Sigmoid colon (tissue), 7 donors: ENCODE results near the gene ATXN1. TPM values are rescaled to one million over a fixed set of nuclear protein-coding genes. Genes with fewer than 3 reads are reported as not detected.

Experiments
- DNase-seq: peaks from one replicate; pipeline ENCODE4 v3.0.0-alpha.2; 2019
- H3K27ac ChIP-seq, 4 donors: fragments of 200-600 bp; sonication (generic); one replicate each; pipeline ENCODE4 v1.5.1; 2016 to 2019; ENCODE audit warnings: mild to moderate bottlenecking in 1 of 4
- H3K27me3 ChIP-seq, 3 donors: fragments of 200-600 bp; sonication (generic); one replicate each; pipeline ENCODE4 v1.5.1; 2019; ENCODE audit warnings: mild to moderate bottlenecking in 1 of 3
- H3K36me3 ChIP-seq, 4 donors: fragments of 200-600 bp; sonication (generic); one replicate each; pipeline ENCODE4 v1.5.1; 2016 to 2019
- H3K4me1 ChIP-seq, 4 donors: fragments of 200-600 bp; sonication (generic); one replicate each; pipeline ENCODE4 v1.5.1; 2017 to 2019
- H3K4me3 ChIP-seq, 4 donors: fragments of 200-600 bp; sonication (generic); one replicate each; pipeline ENCODE4 v1.5.1; 2017 to 2019; ENCODE audit warnings: mild to moderate bottlenecking in 2 of 4, moderate library complexity in 1 of 4
- H3K9me3 ChIP-seq, 4 donors: fragments of 200-600 bp in 3 of 4; sonication (generic) in 3 of 4; one replicate each; pipeline versions ENCODE4 v1.5.1 to v1.6.1; 2013 to 2019
- CTCF ChIP-seq, 4 experiments: fragments of 450-650 bp in 3 of 4; fragments of 200-600 bp in 1 of 4; IDR thresholded peaks; one replicate each; pipeline ENCODE4 v1.5.1; 2016 to 2019; ENCODE audit warnings: antibody characterized with exemption in 4 of 4, mild to moderate bottlenecking in 3 of 4, moderate library complexity in 2 of 4
- EP300 ChIP-seq, 4 donors: sonication (generic); formaldehyde crosslinking; IDR thresholded peaks; one replicate each; pipeline ENCODE4 v1.6.1; 2017; ENCODE audit warnings: antibody characterized with exemption in 4 of 4
- POLR2A ChIP-seq, 2 donors: fragments of 450-650 bp; IDR thresholded peaks; one replicate each; pipeline ENCODE4 v1.6.1; 2016; ENCODE audit warnings: antibody characterized with exemption in 2 of 2, mild to moderate bottlenecking in 2 of 2, moderate library complexity in 2 of 2
- POLR2AphosphoS5 ChIP-seq, 4 donors: sonication (generic); formaldehyde crosslinking; IDR thresholded peaks; one replicate each; pipeline ENCODE4 v1.6.1; 2017; ENCODE audit warnings: antibody characterized with exemption in 4 of 4
- WGBS, 2 donors: extraction: QIAGEN DNeasy Blood & Tissue Kit; methylation state at CpG; one replicate each; pipeline ENCODE4 v1.1.7; 2013; 5-methylcytosine and 5-hydroxymethylcytosine counted together
- intact Hi-C: fragments of 100-400 bp; cut with DNase I; formaldehyde crosslinking; loops from one replicate; pipeline ENCODE4 v1.15.1; 2023
- polyA plus RNA-seq, 3 donors: library from polyadenylated mRNA; stranded (reverse); fragments of 200-250 nt; gene quantifications; one replicate each; pipeline ENCODE4 v1.2.3, GENCODE V29; 2013
- total RNA-seq, 4 donors: library from RNA; depleted of rRNA; stranded (reverse); fragments of >200 nt; gene quantifications; one replicate each; pipeline ENCODE4 v1.1.0, GENCODE V29; 2016
- donor health status: healthy with polysubstance abuse.
- donor health status: Bipolar disorder and iron deficiency.
- donor health status: healthy.

Gene ATXN1
- total and polyA plus RNA-seq, 7 donors = 4.8 to 95.3 (median 37.7) TPM

- TF ChIP-seq CTCF (IDR thresholded peaks at IDR 0.05) = no peak
- TF ChIP-seq POLR2AphosphoS5 (IDR thresholded peaks at IDR 0.05) = no peak
- TF ChIP-seq EP300 (IDR thresholded peaks at IDR 0.05) = no peak
- no peak for TF ChIP-seq POLR2A (IDR thresholded peaks at IDR 0.05)
- Histone ChIP-seq H3K9me3 (no peaks in the 10 kb centered on the region), H3K27ac (peak overlapping the region in 2 of 4 donors; percentile 27 to 40), H3K4me3 (no peak overlapping the region), H3K36me3 (no peaks in the 10 kb centered on the region), H3K4me1 (peaks cover 0 to 39% (median 4%) of the 10 kb centered on the region in 4 donors), H3K27me3 (no peaks in the 10 kb centered on the region)
- no peak for DNase-seq
- intact Hi-C loops = no loop called here
- WGBS, 2 donors = 72 to 83% methylated on average over 3 of the region's 3 CpGs
Measured at GRCh38 chr6:16360365-16360764, 400.9 kb downstream of the ATXN1 start.

- TF ChIP-seq CTCF (IDR thresholded peaks at IDR 0.05) (no peak), POLR2A (IDR thresholded peaks at IDR 0.05) (no peak), POLR2AphosphoS5 (IDR thresholded peaks at IDR 0.05) (no peak), EP300 (IDR thresholded peaks at IDR 0.05) (no peak)
- WGBS, 2 donors = 90 to 97% methylated on average over 6 of the region's 6 CpGs
- Histone ChIP-seq H3K4me1 (peaks cover 0 to 40% (median 4%) of the 10 kb centered on the region in 4 donors), H3K27ac (no peak overlapping the region), H3K9me3 (no peaks in the 10 kb centered on the region), H3K27me3 (no peaks in the 10 kb centered on the region), H3K4me3 (no peak overlapping the region), H3K36me3 (no peaks in the 10 kb centered on the region)
- no peak for DNase-seq
- intact Hi-C loops = no loop called here
Measured at GRCh38 chr6:16359563-16359962, 401.7 kb downstream of the ATXN1 start.

- intact Hi-C loops = no loop called here
- Histone ChIP-seq H3K27me3 (no peaks in the 10 kb centered on the region), H3K27ac (no peak overlapping the region), H3K4me3 (no peak overlapping the region), H3K9me3 (no peaks in the 10 kb centered on the region), H3K4me1 (peaks cover 0 to 40% (median 4%) of the 10 kb centered on the region in 4 donors), H3K36me3 (no peaks in the 10 kb centered on the region)
- DNase-seq = no peak
- TF ChIP-seq EP300 (IDR thresholded peaks at IDR 0.05) (no peak), POLR2AphosphoS5 (IDR thresholded peaks at IDR 0.05) (no peak), CTCF (IDR thresholded peaks at IDR 0.05) (no peak), POLR2A (IDR thresholded peaks at IDR 0.05) (no peak)
- 41 to 71% methylated on average over 18 of the region's 18 CpGs for WGBS, 2 donors
Measured at GRCh38 chr6:16358531-16359138, 402.6 kb downstream of the ATXN1 start.

DNA sequence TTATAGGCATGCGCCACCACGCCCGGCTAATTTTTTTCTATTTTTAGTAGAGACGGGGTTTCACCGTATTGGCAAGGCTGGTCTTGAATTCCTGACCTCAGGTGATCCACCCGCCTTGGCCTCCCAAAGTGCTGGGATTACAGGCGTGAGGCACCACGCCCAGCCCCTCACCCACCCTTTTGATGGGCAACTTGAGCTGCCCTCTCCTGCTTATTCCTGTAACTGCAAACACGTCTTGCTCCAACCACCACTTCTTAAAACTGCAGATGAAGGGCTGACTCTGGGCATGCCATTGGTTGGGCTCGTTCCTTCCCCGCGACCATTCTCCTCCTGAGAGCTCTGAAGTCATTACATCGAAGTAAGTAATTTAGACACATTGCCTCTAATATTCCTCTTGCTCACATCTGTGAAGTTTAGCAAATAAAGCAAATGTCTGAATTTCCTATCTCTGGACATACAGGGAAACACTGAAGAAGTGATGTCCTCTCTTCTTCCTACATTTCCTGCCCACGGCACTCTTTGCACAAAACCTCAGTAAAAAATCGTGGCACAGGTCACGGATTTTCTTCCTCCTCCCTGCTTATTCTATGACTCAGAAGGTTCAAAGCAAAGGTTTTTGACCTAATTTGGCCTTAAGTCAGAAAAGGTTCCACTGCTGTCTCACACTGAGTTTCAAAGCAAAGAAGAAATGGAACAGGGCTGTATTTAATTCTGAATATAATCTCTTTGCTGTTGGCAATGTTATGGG, 405.4 kb downstream of the ATXN1 start:
- H3K27ac ChIP-seq = peak overlapping the region in 1 of 4 donors; percentile 37
- no peaks in the 10 kb centered on the region for H3K36me3 ChIP-seq
- TF ChIP-seq POLR2AphosphoS5 (IDR thresholded peaks at IDR 0.05) (no peak), EP300 (IDR thresholded peaks at IDR 0.05) (no peak), CTCF (IDR thresholded peaks at IDR 0.05) (no peak), POLR2A (IDR thresholded peaks at IDR 0.05) (no peak)
- no peak overlapping the region for H3K4me3 ChIP-seq
- intact Hi-C loops = no loop called here
- H3K27me3 ChIP-seq = no peaks in the 10 kb centered on the region
- H3K4me1 ChIP-seq = peaks cover 0 to 42% (median 1%) of the 10 kb centered on the region in 4 donors
- H3K9me3 ChIP-seq = no peaks in the 10 kb centered on the region
- no peak for DNase-seq
- WGBS, 2 donors = 77 to 88% methylated on average over 16 of the region's 16 CpGs
